GM12875 (cell line): ENCODE measurements around the gene MAPKAPK5.

Experiments
- H3K4me3 ChIP-seq: one replicate; pipeline ENCODE4 v1.5.1; 2011; ENCODE audit warnings: low read depth, low read length, control low read depth
- TF ChIP-seq, protein P1 (sequence below): IDR thresholded peaks from 2 replicates; pipeline ENCODE4 v1.5.1; 2011; ENCODE audit warnings: low read depth, mild to moderate bottlenecking, control low read depth, inconsistent platforms, low read length, moderate library complexity, borderline replicate concordance; ENCODE audit not compliant: insufficient read depth

The MAPKAPK5 gene

DNA sequence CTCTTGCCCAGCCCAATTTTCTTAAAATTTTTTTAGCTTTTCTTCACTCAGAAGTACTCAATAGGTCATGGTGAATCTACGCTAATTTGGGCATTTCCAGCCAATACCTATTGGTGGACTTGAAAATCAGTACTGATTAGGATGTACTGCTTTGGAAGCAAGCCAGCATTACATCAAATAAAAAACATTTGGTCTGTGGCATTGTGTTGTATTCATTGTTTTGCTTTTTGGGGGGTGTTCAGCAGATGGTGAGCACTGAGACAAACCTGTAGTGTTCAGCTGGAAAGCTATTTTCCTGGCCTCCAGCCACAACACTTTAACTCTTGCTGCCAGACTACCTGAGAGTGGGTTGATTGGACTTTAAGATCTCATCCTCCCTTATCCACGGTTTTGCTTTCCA, 4.0 kb downstream of the MAPKAPK5 start:
- no peak overlapping the region for H3K4me3 ChIP-seq
- TF ChIP-seq, protein P1, sequence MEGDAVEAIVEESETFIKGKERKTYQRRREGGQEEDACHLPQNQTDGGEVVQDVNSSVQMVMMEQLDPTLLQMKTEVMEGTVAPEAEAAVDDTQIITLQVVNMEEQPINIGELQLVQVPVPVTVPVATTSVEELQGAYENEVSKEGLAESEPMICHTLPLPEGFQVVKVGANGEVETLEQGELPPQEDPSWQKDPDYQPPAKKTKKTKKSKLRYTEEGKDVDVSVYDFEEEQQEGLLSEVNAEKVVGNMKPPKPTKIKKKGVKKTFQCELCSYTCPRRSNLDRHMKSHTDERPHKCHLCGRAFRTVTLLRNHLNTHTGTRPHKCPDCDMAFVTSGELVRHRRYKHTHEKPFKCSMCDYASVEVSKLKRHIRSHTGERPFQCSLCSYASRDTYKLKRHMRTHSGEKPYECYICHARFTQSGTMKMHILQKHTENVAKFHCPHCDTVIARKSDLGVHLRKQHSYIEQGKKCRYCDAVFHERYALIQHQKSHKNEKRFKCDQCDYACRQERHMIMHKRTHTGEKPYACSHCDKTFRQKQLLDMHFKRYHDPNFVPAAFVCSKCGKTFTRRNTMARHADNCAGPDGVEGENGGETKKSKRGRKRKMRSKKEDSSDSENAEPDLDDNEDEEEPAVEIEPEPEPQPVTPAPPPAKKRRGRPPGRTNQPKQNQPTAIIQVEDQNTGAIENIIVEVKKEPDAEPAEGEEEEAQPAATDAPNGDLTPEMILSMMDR: no peak

DNA sequence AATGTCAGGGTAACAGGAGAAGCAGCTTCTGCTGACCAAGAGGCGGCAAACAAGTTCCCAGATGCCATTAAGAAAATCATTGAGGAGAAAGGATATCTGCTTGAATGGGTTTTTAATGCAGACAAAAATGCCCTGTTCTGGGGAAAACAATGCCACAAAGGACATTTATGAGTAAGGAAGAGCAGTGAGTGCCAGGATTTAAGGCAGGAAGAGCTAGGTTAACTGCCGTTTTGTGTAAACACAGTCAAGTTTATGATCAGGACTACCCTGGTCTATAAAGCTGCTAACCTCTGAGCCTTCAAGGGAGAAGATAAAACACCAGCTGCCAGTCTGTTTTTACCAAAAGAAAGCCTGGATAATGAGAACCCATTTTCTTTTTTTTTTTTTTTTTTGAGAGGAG, 8.5 kb downstream of the MAPKAPK5 start:
- TF ChIP-seq, protein P1: no peak
- H3K4me3 ChIP-seq: no peak overlapping the region

DNA sequence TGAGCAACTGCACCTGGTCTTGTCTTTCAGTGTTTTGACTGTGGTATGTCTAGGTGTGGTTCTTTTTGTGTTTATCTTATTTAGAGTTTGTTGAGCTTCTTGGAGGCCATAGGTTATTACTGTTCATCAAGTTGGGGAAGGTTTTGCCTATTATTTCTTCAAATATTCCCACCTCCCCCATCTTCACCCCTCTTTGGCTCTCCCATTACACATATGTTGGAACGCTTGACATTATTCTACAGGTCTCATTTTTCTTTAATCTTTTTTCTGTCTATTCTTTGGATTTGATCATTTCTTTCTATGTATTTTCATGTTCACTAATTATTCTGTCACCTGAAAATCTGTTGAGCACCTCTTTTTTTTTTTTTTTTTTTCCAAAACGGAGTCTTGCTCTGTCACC, 16.2 kb downstream of the MAPKAPK5 start:
- H3K4me3 ChIP-seq: no peak overlapping the region
- TF ChIP-seq, protein P1: no peak

DNA sequence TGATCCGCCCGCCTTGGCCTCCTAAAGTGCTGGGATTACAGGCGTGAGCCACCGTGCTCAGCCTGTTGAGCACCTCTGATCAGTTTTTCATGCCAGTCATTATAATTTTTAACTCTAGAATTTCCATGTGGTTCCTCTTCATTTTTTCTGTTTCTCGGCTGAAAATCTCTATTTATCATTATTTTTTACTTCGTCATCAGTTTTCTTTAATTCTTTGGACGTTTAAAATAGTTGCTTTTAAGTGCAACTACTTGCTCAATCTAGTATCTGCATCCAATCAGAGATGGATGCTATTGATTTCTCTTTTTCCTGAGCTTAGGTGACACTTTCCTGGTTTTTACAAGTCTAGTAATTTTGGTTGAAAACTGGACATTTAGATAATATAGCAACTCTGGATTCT, 16.8 kb downstream of the MAPKAPK5 start:
- TF ChIP-seq, protein P1: no peak
- H3K4me3 ChIP-seq: no peak overlapping the region

DNA sequence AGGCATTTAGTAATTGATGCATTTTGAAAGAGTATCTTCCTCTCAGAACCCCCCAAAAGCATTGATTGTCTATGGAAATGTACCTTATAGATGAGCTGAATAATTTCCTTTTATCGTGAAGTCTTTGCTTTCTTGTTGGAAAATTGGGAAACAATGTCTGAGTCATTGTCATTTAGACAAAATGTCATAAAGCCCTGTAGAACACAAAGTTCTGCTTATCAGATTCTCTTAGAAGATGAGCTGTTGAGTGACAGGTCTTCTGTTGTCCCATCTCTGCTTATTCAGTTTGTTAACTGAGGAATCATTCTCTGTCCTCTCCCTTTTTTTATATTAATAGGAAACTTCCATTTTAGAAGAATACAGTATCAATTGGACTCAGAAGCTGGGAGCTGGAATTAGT, 22.9 kb downstream of the MAPKAPK5 start:
- TF ChIP-seq, protein P1: no peak
- no peak overlapping the region for H3K4me3 ChIP-seq

DNA sequence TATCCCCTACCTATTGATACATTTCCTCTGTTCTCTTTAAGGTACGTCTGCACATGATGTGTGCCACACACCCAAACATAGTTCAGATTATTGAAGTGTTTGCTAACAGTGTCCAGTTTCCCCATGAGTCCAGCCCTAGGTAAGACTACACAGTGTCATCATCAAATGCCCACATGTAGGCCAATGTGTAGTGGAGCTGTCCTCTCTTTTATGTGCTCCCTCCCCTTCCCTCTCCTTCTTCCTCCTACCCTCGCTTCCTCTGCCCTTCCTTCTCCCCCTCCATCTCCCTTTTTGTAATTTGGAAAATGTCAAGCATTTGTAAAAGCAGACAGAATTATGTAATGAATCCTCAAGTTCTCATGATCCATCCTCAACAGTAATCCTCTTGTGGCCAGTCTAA, 25.5 kb downstream of the MAPKAPK5 start:
- TF ChIP-seq, protein P1: no peak

DNA sequence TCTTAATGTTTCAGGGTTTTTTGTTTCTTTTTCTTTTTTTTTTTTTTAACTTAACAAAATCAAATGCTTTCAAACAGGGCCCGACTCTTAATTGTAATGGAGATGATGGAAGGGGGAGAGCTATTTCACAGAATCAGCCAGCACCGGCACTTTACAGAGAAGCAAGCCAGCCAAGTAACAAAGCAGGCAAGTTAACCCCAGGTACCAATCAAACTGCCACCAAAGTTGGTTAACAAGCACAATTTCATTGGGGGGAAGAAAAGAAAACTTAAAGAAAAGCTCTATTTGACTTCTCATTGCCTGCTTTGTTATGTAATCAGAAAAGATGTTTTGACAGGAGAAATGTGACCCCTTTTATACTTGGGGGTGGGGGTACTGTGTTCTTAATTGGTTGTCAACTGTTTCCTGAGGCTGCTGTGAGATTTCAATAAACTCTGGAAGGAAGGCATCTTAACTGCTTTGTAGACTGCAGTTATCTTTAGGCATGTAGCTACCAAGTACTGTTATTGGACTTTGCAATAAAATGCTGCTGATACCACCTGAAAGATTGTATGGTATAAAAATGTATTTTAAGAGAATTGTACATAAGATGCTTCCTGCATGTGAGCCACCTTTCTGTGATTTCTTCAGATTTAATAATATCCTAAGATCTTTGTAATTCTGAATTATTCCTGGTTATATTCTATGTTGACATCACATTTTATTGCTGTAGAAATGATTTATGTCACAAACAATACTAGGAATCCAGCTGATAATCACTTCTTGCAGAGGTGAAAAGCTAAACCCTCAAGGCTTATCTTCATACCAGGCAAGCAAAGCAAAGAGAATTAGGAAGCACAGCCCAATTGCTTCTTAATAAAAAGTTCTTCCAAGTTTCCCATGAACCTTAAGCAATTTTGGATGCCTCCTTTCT, 26.9 kb downstream of the MAPKAPK5 start:
- H3K4me3 ChIP-seq: no peak overlapping the region
- TF ChIP-seq, protein P1: no peak

More for the DNA sequence above, 25.5 kb downstream of the MAPKAPK5 start:
- H3K4me3 ChIP-seq: no peak overlapping the region
